ENCODE results near the gene MACROD2. TPM values are rescaled to one million over a fixed set of nuclear protein-coding genes. Genes with fewer than 3 reads are reported as not detected.

Gene MACROD2
- total and polyA plus RNA-seq, 4 donors, result 13.0 to 67.1 (median 20.7) TPM

GRCh38 chr20:15411781-15412180, 1416.5 kb downstream of the MACROD2 start:
- 76 to 77% methylated on average over 3 of the region's 3 CpGs for WGBS, 2 donors
- H3K4me3 ChIP-seq, result no peak overlapping the region
- peaks cover 0 to 2% (median 0%) of the 10 kb centered on the region in 5 donors for H3K4me1 ChIP-seq (ENCODE audit: control insufficient read depth in 5 of 5, insufficient read depth in 5 of 5, low read length in 5 of 5)
- H3K9me3 ChIP-seq (ENCODE audit: control insufficient read depth in 4 of 4, insufficient read depth in 3 of 4, low read length in 3 of 4), result no peaks in the 10 kb centered on the region
- H3K36me3 ChIP-seq (ENCODE audit: control insufficient read depth in 4 of 4, insufficient read depth in 4 of 4, low read length in 4 of 4), result no peaks in the 10 kb centered on the region
- ATAC-seq (ENCODE audit: insufficient read depth, low FRiP score) (no peak), DNase-seq (no peak)
- TF ChIP-seq CTCF (IDR thresholded peaks at IDR 0.05; ENCODE audit: control extremely low read depth, extremely low read depth), result no peak
- no peaks in the 10 kb centered on the region for H3K27me3 ChIP-seq (ENCODE audit: control insufficient read depth in 3 of 3, insufficient read depth in 3 of 3, low read length in 2 of 3)
- no peak overlapping the region for H3K9ac ChIP-seq (ENCODE audit: insufficient read depth in 1 of 2, low read length in 2 of 2)
- H3K27ac ChIP-seq (ENCODE audit: low read depth in 1 of 2, low read length in 1 of 2), result no peak overlapping the region

GRCh38 chr20:15415908-15416307, 1420.6 kb downstream of the MACROD2 start:
- H3K27me3 ChIP-seq (ENCODE audit: control insufficient read depth in 3 of 3, insufficient read depth in 3 of 3, low read length in 2 of 3), result no peaks in the 10 kb centered on the region
- peaks cover 0 to 2% (median 0%) of the 10 kb centered on the region in 5 donors for H3K4me1 ChIP-seq (ENCODE audit: control insufficient read depth in 5 of 5, insufficient read depth in 5 of 5, low read length in 5 of 5)
- H3K36me3 ChIP-seq (ENCODE audit: control insufficient read depth in 4 of 4, insufficient read depth in 4 of 4, low read length in 4 of 4), result no peaks in the 10 kb centered on the region
- WGBS, 2 donors, result 81 to 83% methylated on average over 2 of the region's 2 CpGs
- no peak overlapping the region for H3K4me3 ChIP-seq
- H3K9me3 ChIP-seq (ENCODE audit: control insufficient read depth in 4 of 4, insufficient read depth in 3 of 4, low read length in 3 of 4), result no peaks in the 10 kb centered on the region
- H3K9ac ChIP-seq (ENCODE audit: insufficient read depth in 1 of 2, low read length in 2 of 2), result no peak overlapping the region
- no peak for DNase-seq
- TF ChIP-seq CTCF (IDR thresholded peaks at IDR 0.05; ENCODE audit: control extremely low read depth, extremely low read depth), result no peak
- no peak overlapping the region for H3K27ac ChIP-seq (ENCODE audit: low read depth in 1 of 2, low read length in 1 of 2)
- no peak for ATAC-seq (ENCODE audit: insufficient read depth, low FRiP score)

- ATAC-seq (ENCODE audit: insufficient read depth, low FRiP score) (no peak), DNase-seq (no peak)
- Histone ChIP-seq H3K4me3 (no peak overlapping the region), H3K27me3 (ENCODE audit: control insufficient read depth in 3 of 3, insufficient read depth in 3 of 3, low read length in 2 of 3) (no peaks in the 10 kb centered on the region), H3K9ac (ENCODE audit: insufficient read depth in 1 of 2, low read length in 2 of 2) (no peak overlapping the region), H3K4me1 (ENCODE audit: control insufficient read depth in 5 of 5, insufficient read depth in 5 of 5, low read length in 5 of 5) (no peaks in the 10 kb centered on the region), H3K27ac (ENCODE audit: low read depth in 1 of 2, low read length in 1 of 2) (no peak overlapping the region), H3K9me3 (ENCODE audit: control insufficient read depth in 4 of 4, insufficient read depth in 3 of 4, low read length in 3 of 4) (peaks cover 0 to 5% (median 0%) of the 10 kb centered on the region in 4 donors), H3K36me3 (ENCODE audit: control insufficient read depth in 4 of 4, insufficient read depth in 4 of 4, low read length in 4 of 4) (no peaks in the 10 kb centered on the region)
- 85 to 89% methylated on average over 2 of the region's 2 CpGs for WGBS, 2 donors
- TF ChIP-seq CTCF (IDR thresholded peaks at IDR 0.05; ENCODE audit: control extremely low read depth, extremely low read depth), result no peak
Observed at GRCh38 chr20:15419856-15420255, 1424.5 kb downstream of the MACROD2 start.

- ATAC-seq (ENCODE audit: insufficient read depth, low FRiP score) (no peak), DNase-seq (no peak)
- no peak for TF ChIP-seq CTCF (IDR thresholded peaks at IDR 0.05; ENCODE audit: control extremely low read depth, extremely low read depth)
- Histone ChIP-seq H3K4me1 (ENCODE audit: control insufficient read depth in 5 of 5, insufficient read depth in 5 of 5, low read length in 5 of 5) (no peaks in the 10 kb centered on the region), H3K9ac (ENCODE audit: insufficient read depth in 1 of 2, low read length in 2 of 2) (no peak overlapping the region), H3K4me3 (no peak overlapping the region), H3K27me3 (ENCODE audit: control insufficient read depth in 3 of 3, insufficient read depth in 3 of 3, low read length in 2 of 3) (no peaks in the 10 kb centered on the region), H3K9me3 (ENCODE audit: control insufficient read depth in 4 of 4, insufficient read depth in 3 of 4, low read length in 3 of 4) (peaks cover 0 to 5% (median 0%) of the 10 kb centered on the region in 4 donors), H3K36me3 (ENCODE audit: control insufficient read depth in 4 of 4, insufficient read depth in 4 of 4, low read length in 4 of 4) (no peaks in the 10 kb centered on the region), H3K27ac (ENCODE audit: low read depth in 1 of 2, low read length in 1 of 2) (no peak overlapping the region)
- 69 to 88% methylated on average over 2 of the region's 2 CpGs for whole genome bisulfite sequencing, 2 donors
Observed at GRCh38 chr20:15422966-15423365, 1427.7 kb downstream of the MACROD2 start.

Data from lung (tissue), 12 donors.